Heart left ventricle (tissue), 16 donors: ENCODE data around the gene SWI5. TPM values are rescaled to one million over a fixed set of nuclear protein-coding genes. Genes with fewer than 3 reads are reported as not detected.

ENCODE experiments used
- ATAC-seq, 4 donors: fragments of 200-7000 bp; cut with Tn5 transposase; one replicate each; pipeline ENCODE4 v1.9.1; 2020 to 2022; ENCODE audit warnings: moderate library complexity in 4 of 4, mild to moderate bottlenecking in 3 of 4, moderate number of reproducible peaks in 1 of 4
- DNase-seq, 5 donors: peaks; one replicate each; pipeline ENCODE4 v3.0.0-alpha.2; 2020
- H3K27ac ChIP-seq, 12 donors: fragments of 200-600 bp; sonication (generic) in 4 of 12; one replicate each; pipeline versions ENCODE4 v1.5.0 to v1.8.0; 2016 to 2022; ENCODE audit warnings: mild to moderate bottlenecking in 2 of 12
- H3K27me3 ChIP-seq, 9 donors: fragments of 200-600 bp; sonication (generic) in 2 of 9; one replicate each; pipeline versions ENCODE4 v1.5.1 to v1.8.0; 2016 to 2022; ENCODE audit warnings: mild to moderate bottlenecking in 3 of 9
- H3K36me3 ChIP-seq, 9 donors: fragments of 200-600 bp; sonication (generic) in 2 of 9; one replicate each; pipeline versions ENCODE4 v1.5.0 to v1.8.0; 2018 to 2022; ENCODE audit warnings: mild to moderate bottlenecking in 2 of 9
- H3K4me1 ChIP-seq, 12 donors: fragments of 200-600 bp; sonication (generic) in 4 of 12; one replicate each; pipeline versions ENCODE4 v1.5.0 to v1.8.0; 2016 to 2022; ENCODE audit warnings: mild to moderate bottlenecking in 3 of 12
- H3K4me3 ChIP-seq, 12 donors: fragments of 200-600 bp; sonication (generic) in 4 of 12; one replicate each; pipeline versions ENCODE4 v1.5.0 to v1.8.0; 2017 to 2022; ENCODE audit warnings: mild to moderate bottlenecking in 9 of 12, moderate library complexity in 4 of 12
- H3K9me3 ChIP-seq, 12 donors: fragments of 200-600 bp; sonication (generic) in 4 of 12; one replicate each; pipeline versions ENCODE4 v1.5.0 to v1.8.0; 2016 to 2022; ENCODE audit warnings: mild to moderate bottlenecking in 1 of 12
- POLR2A ChIP-seq, 2 donors: fragments of 450-650 bp; IDR thresholded peaks; one replicate each; pipeline ENCODE4 v1.6.1; 2017; ENCODE audit warnings: antibody characterized with exemption in 2 of 2, mild to moderate bottlenecking in 2 of 2, moderate library complexity in 2 of 2
- WGBS, 4 donors: extraction: QIAGEN DNeasy Blood & Tissue Kit in 2 of 4; methylation state at CpG; one replicate each; pipeline versions ENCODE4 v1.1.5 to v1.1.7; 2013 to 2018; 5-methylcytosine and 5-hydroxymethylcytosine counted together
- intact Hi-C, 10 donors: fragments of 100-400 bp; cut with DNase I; formaldehyde crosslinking; loops; one replicate each; pipeline versions ENCODE4 v1.11.1 to v1.14.2; 2022
- polyA plus RNA-seq, 2 donors: library from polyadenylated mRNA; stranded (reverse); fragments of 200-250 nt; gene quantifications; one replicate each; pipeline ENCODE4 v1.2.3, GENCODE V29; 2013
- total RNA-seq, 9 donors: library from RNA; depleted of rRNA in 2 of 9; stranded (reverse); fragments of >200 nt in 2 of 9; fragmentation: NEBNext Ultra II Directional in 3 of 9; extraction: Animal tissue kit (Norgen Biotek cat#: 25700) in 3 of 9; gene quantifications; one replicate each; pipeline versions ENCODE4 v1.1.0 to v1.2.4, GENCODE V29; 2016 to 2023
- TF ChIP-seq, protein P1 (sequence below), 12 donors: fragments of 200-600 bp; sonication (generic) in 4 of 12; IDR thresholded peaks; one replicate each; pipeline versions ENCODE4 v1.5.0 to v1.8.0; 2018 to 2022; ENCODE audit warnings: antibody characterized with exemption in 12 of 12, mild to moderate bottlenecking in 5 of 12
- donor health status: ischemic (EF 13 %, LVEDD 7.1; RV severe dilation, severe dysfunction).
- donor health status: healthy with polysubstance abuse.
- donor health status: DM: no; HTN: yes; CAD: no.
- donor health status: DM: no; HTN: no; CAD: no.
- donor health status: ischemic (EF 25% LVEDD 6.9; RV normal size, moderate dysfunction).
- donor health status: ischemic (EF 25% LVEDD 5.7; RV mildly dilated, moderate dysfunction).
- donor health status: healthy.
- donor health status: DM: yes; HTN: yes; CAD: no.
- donor health status: ischemic (EF 35%, LVEDD 5.7; RV mildly dilated, moderate dysfunction).
- donor health status: nonischemic (EF 11% LVEDD 7.7; RV severe dilation, severe dysfunction).
- donor health status: DM: yes; HTN: yes; CAD: no.
- donor health status: PGD.
- donor health status: ischemic (EF 29% LVEDD 5.4; RV normal size, mild dysfunction).
- donor health status: nonischemic (EF 23%, LVEDD 6.1; RV moderate dilation, normal function).

SWI5 gene
- total and polyA plus RNA-seq, 11 donors, result 10.8 to 30.6 (median 18.8) TPM

DNA sequence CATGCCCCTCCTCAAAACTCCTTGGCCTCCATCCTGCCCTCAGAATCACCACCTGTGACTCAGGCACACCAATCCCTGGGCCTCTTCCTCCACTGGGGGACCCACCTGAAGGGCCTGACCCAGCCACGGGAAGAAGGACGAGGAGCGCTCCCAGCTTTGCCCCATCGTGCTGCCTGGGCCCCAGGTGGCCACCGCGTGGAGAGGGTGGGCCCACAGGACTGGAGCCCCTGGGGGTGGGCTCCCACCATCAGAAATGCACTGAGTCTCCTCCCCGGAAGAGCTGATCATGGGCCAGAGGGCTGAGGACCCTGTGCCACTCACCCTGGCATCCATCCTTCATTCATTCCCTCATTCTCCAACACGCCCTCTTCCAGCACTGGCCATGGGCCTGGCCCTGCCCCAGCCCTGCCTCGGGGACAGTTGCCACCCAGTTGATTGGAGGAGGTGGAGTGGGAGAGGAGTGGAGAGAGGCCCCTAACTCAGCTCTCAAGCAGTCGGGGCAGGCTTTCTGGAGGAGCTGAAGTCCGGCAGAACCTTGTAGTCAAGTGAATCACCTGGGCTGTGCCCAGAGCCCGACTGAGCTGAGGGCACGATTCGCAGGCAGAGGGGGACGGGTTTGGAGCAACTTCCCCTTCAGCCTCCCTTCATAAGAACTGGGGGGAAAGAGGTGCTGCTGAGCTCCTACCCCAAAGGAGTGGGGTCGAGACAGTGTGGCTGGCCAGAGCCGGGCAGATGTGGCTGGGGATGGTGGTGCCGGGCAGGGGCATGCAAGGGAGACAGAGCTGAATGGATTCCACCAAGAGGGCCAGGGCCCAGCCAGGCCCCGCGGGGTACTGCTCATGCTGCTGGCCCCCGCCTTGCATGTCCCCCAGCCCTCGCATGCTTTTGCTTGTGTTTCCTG lies 43.3 kb upstream of the SWI5 start:
- no peaks in the 10 kb centered on the region for H3K27me3 ChIP-seq
- DNase-seq (no peak), ATAC-seq (peak in 3 of 4 donors; percentile 8 to 29 (median 27))
- H3K4me1 ChIP-seq, result no peaks in the 10 kb centered on the region
- no peaks in the 10 kb centered on the region for H3K36me3 ChIP-seq
- WGBS, 4 donors, result 78 to 88% (median 86%) methylated on average over 13 to 22 of the region's 22 CpGs
- peak overlapping the region in 3 of 12 donors; percentile 46 to 56 (median 51) for H3K27ac ChIP-seq
- H3K9me3 ChIP-seq, result no peaks in the 10 kb centered on the region
- H3K4me3 ChIP-seq, result no peak overlapping the region
- intact Hi-C loops, result no loop called here
- TF ChIP-seq, protein P1, sequence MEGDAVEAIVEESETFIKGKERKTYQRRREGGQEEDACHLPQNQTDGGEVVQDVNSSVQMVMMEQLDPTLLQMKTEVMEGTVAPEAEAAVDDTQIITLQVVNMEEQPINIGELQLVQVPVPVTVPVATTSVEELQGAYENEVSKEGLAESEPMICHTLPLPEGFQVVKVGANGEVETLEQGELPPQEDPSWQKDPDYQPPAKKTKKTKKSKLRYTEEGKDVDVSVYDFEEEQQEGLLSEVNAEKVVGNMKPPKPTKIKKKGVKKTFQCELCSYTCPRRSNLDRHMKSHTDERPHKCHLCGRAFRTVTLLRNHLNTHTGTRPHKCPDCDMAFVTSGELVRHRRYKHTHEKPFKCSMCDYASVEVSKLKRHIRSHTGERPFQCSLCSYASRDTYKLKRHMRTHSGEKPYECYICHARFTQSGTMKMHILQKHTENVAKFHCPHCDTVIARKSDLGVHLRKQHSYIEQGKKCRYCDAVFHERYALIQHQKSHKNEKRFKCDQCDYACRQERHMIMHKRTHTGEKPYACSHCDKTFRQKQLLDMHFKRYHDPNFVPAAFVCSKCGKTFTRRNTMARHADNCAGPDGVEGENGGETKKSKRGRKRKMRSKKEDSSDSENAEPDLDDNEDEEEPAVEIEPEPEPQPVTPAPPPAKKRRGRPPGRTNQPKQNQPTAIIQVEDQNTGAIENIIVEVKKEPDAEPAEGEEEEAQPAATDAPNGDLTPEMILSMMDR (IDR thresholded peaks at IDR 0.05), result no peak
- no peak for TF ChIP-seq POLR2A (IDR thresholded peaks at IDR 0.05)

DNA sequence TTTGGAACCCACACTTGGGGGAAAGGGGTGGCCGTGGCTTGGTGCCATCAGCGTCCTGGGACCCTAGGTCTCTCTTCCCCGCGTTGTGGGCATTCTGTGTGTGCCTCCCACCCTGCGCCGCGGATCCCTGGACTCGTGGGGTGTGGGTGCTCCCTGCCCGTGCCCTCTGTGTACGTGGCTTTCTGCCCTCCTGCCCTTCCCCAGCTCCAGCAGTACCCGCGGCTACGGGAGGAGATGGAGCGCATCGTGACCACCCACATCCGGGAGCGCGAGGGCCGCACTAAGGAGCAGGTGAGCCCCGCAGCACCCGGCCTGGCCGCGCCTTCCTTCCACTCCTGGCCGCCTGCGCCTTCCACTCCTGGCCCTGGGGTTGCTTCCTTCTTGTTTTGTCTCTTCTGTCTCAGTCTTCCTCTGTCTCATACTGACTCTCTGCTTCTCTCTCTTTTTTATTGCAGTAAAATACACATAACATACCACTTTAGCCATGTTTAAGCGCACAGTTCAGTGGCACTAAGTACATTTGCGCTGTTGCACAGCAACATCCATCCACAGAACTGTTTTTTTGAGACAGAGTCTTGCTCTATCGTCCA lies 42.2 kb upstream of the SWI5 start:
- TF ChIP-seq POLR2A (IDR thresholded peaks at IDR 0.05), result no peak
- TF ChIP-seq, protein P1 (IDR thresholded peaks at IDR 0.05), result no peak
- H3K4me3 ChIP-seq, result no peak overlapping the region
- H3K27me3 ChIP-seq, result no peaks in the 10 kb centered on the region
- H3K9me3 ChIP-seq, result no peaks in the 10 kb centered on the region
- intact Hi-C loops, result no loop called here
- DNase-seq (peak in 1 of 5 donors; percentile 15), ATAC-seq (no peak)
- whole genome bisulfite sequencing, 4 donors, result 84 to 89% (median 86%) methylated on average over 28 of the region's 28 CpGs
- no peak overlapping the region for H3K27ac ChIP-seq
- no peaks in the 10 kb centered on the region for H3K4me1 ChIP-seq
- peaks cover 0 to under 1% (median 0%) of the 10 kb centered on the region in 9 donors for H3K36me3 ChIP-seq

DNA sequence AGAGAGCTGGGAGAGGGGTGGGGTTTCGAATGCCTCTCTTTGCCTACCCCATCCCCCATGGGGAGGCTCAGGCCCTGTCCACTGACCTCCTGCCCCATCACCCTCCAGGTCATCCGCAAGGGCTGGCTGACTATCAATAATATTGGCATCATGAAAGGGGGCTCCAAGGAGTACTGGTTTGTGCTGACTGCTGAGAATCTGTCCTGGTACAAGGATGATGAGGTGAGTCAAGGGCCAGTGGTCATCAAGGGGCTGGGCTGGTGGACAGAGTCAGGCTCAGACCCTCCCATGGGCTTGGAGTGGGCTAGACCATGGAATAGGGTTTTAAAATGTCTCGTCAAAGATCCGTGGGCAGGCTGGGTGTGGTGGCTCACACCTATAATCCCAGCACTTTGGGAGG lies 34.0 kb upstream of the SWI5 start:
- ATAC-seq (no peak), DNase-seq (no peak)
- H3K4me3 ChIP-seq, result no peak overlapping the region
- H3K27ac ChIP-seq, result peak overlapping the region in 9 of 12 donors; percentile 42 to 94 (median 71)
- 82 to 92% (median 88%) methylated on average over 4 of the region's 4 CpGs for WGBS, 4 donors
- H3K9me3 ChIP-seq, result no peaks in the 10 kb centered on the region
- TF ChIP-seq, protein P1 (IDR thresholded peaks at IDR 0.05), result no peak
- no peak for TF ChIP-seq POLR2A (IDR thresholded peaks at IDR 0.05)
- intact Hi-C loops, result no loop called here
- H3K27me3 ChIP-seq, result no peaks in the 10 kb centered on the region
- H3K36me3 ChIP-seq, result peaks cover 0 to 3% (median 0%) of the 10 kb centered on the region in 9 donors
- peaks cover 0 to 35% (median 14%) of the 10 kb centered on the region in 12 donors for H3K4me1 ChIP-seq

DNA sequence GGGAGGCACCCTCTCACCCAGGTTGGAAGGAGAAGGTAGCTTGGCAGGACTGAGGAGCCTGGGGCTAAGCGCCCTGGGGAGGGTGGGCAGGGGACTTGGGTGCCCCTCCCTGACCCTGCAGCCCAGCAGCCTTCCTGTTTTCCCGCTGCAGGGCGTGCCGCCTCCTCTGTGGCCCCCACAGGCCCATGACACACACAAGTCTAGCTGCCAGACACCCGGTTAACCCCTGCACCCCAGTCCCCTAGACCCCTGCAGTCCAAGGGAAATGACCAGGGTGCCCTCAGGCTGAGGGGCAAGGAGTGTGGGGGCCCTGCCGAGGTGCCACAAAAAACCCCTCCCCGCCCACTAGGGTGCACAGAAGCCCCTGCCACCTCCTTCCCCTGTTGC lies 33.3 kb upstream of the SWI5 start:
- TF ChIP-seq POLR2A (IDR thresholded peaks at IDR 0.05), result no peak
- TF ChIP-seq, protein P1 (IDR thresholded peaks at IDR 0.05), result no peak
- peak in 3 of 5 donors; percentile 49 to 73 (median 55) for DNase-seq
- H3K4me3 ChIP-seq, result peak overlapping the region in 1 of 12 donors; percentile 65
- no peaks in the 10 kb centered on the region for H3K9me3 ChIP-seq
- H3K27ac ChIP-seq, result peak overlapping the region in 10 of 12 donors; percentile 49 to 94 (median 69)
- H3K27me3 ChIP-seq, result no peaks in the 10 kb centered on the region
- peak; percentile 16 to 48 (median 40) for ATAC-seq
- H3K4me1 ChIP-seq, result peaks cover 0 to 35% (median 14%) of the 10 kb centered on the region in 12 donors
- intact Hi-C loops, result no loop called here
- WGBS, 4 donors, result 37 to 65% (median 56%) methylated on average over 5 to 7 of the region's 7 CpGs
- H3K36me3 ChIP-seq, result peaks cover 0 to 3% (median 0%) of the 10 kb centered on the region in 9 donors
